ENCODE measurements around the gene TPD52L2.

DNA sequence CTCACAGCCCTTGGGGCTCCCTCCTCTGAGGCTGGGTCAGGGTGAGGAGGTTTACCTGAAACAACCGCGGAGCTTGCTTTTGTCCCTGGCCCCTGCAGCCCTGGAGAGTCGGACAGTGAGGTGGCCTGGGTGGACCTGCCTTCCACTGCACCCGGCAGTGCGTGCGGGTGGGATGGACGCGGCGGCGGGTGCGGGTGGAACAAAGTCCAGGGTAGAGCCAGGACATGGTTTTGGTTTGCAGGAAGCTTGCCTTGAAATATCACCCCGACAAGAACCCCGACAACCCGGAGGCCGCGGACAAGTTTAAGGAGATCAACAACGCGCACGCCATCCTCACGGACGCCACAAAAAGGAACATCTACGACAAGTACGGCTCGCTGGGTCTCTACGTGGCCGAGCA, 64.0 kb downstream of the TPD52L2 start:
- TF ChIP-seq, protein P1, sequence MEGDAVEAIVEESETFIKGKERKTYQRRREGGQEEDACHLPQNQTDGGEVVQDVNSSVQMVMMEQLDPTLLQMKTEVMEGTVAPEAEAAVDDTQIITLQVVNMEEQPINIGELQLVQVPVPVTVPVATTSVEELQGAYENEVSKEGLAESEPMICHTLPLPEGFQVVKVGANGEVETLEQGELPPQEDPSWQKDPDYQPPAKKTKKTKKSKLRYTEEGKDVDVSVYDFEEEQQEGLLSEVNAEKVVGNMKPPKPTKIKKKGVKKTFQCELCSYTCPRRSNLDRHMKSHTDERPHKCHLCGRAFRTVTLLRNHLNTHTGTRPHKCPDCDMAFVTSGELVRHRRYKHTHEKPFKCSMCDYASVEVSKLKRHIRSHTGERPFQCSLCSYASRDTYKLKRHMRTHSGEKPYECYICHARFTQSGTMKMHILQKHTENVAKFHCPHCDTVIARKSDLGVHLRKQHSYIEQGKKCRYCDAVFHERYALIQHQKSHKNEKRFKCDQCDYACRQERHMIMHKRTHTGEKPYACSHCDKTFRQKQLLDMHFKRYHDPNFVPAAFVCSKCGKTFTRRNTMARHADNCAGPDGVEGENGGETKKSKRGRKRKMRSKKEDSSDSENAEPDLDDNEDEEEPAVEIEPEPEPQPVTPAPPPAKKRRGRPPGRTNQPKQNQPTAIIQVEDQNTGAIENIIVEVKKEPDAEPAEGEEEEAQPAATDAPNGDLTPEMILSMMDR (conservative IDR thresholded peaks at IDR 0.05), result no peak
- TF ChIP-seq EZH2 (IDR thresholded peaks at IDR 0.05; ENCODE audit: low read depth), result no peak
